Smooth muscle cell (in vitro differentiated cells): ENCODE measurements around the gene OSBPL6. TPM values are rescaled to one million over a fixed set of nuclear protein-coding genes. Genes with fewer than 3 reads are reported as not detected.
"Not testable (repeated sequence)": the region's sequence is repeated elsewhere in the genome, so short reads cannot be mapped to it uniquely, and the experiment has no call there.

Source experiments
- DNase-seq: peaks from one replicate; lab custom pipeline; 2025; ENCODE audit not compliant: unreplicated experiment; lab: John Stamatoyannopoulos, UW
- H2AFZ ChIP-seq: fragments of 200-600 bp; sonication (generic); 2 replicates; pipeline ENCODE4 v1.6.0; 2016; ENCODE audit warnings: antibody characterized with exemption, low read depth, mild to moderate bottlenecking
- H3F3A ChIP-seq: fragments of 200-600 bp; sonication (generic); 2 replicates; pipeline ENCODE4 v1.6.0; 2017; ENCODE audit warnings: antibody characterized with exemption, low read depth
- H3K27ac ChIP-seq: fragments of 200-600 bp; sonication (generic); 2 replicates; pipeline ENCODE4 v1.5.1; 2016; ENCODE audit warnings: low read depth, mild to moderate bottlenecking
- H3K27me3 ChIP-seq: fragments of 200-600 bp; sonication (generic); 2 replicates; pipeline ENCODE4 v1.6.1; 2016; ENCODE audit warnings: low read depth, mild to moderate bottlenecking
- H3K36me3 ChIP-seq: fragments of 200-600 bp; sonication (generic); 2 replicates; pipeline ENCODE4 v1.5.1; 2016; ENCODE audit warnings: low read depth
- H3K4me1 ChIP-seq: fragments of 200-600 bp; sonication (generic); 2 replicates; pipeline ENCODE4 v1.5.1; 2016; ENCODE audit warnings: low read depth
- H3K4me2 ChIP-seq: fragments of 200-600 bp; sonication (generic); 2 replicates; pipeline ENCODE4 v1.6.0; 2016; ENCODE audit warnings: mild to moderate bottlenecking
- H3K4me3 ChIP-seq: fragments of 200-600 bp; sonication (generic); 2 replicates; pipeline ENCODE4 v1.5.1; 2016; ENCODE audit warnings: mild to moderate bottlenecking
- H3K79me2 ChIP-seq: fragments of 200-600 bp; sonication (generic); 2 replicates; pipeline ENCODE4 v1.6.0; 2016; ENCODE audit warnings: low read depth, mild to moderate bottlenecking
- H3K9ac ChIP-seq: fragments of 200-600 bp; sonication (generic); 2 replicates; pipeline ENCODE4 v1.6.0; 2016; ENCODE audit warnings: low read depth
- H3K9me3 ChIP-seq: fragments of 200-600 bp; sonication (generic); replicated peaks from 2 replicates; pipeline ENCODE4 v1.5.1; 2016; ENCODE audit warnings: low read depth
- H4K20me1 ChIP-seq: fragments of 200-600 bp; sonication (generic); 2 replicates; pipeline ENCODE4 v1.6.0; 2016; ENCODE audit warnings: low read depth
- WGBS: methylation state at CpG from one replicate; pipeline ENCODE4 v1.1.7; 2016; ENCODE audit warnings: low lambda C conversion rate; 5-methylcytosine and 5-hydroxymethylcytosine counted together
- polyA plus RNA-seq: library from polyadenylated mRNA; unstranded; fragments of >200 nt; fragmentation: Nextera tagmentation; extraction: Ambion mirVana; gene quantifications from 2 replicates; pipeline ENCODE4 v1.2.1, GENCODE V29; 2016
- total RNA-seq: library from RNA; depleted of rRNA; stranded (reverse); fragments of >200 nt; gene quantifications from 2 replicates; pipeline ENCODE4 v1.2.3, GENCODE V29; 2014
- TF ChIP-seq, protein P1 (sequence below): fragments of 200-600 bp; sonication (generic); IDR thresholded peaks from 2 replicates; pipeline ENCODE4 v1.5.1; 2017; ENCODE audit warnings: borderline replicate concordance, mild to moderate bottlenecking, antibody characterized with exemption; ENCODE audit not compliant: insufficient read depth, poor library complexity, severe bottlenecking

OSBPL6 gene
- total and polyA plus RNA-seq, 2 experiments from 2014 or later: 7.4 to 7.6 TPM

DNA sequence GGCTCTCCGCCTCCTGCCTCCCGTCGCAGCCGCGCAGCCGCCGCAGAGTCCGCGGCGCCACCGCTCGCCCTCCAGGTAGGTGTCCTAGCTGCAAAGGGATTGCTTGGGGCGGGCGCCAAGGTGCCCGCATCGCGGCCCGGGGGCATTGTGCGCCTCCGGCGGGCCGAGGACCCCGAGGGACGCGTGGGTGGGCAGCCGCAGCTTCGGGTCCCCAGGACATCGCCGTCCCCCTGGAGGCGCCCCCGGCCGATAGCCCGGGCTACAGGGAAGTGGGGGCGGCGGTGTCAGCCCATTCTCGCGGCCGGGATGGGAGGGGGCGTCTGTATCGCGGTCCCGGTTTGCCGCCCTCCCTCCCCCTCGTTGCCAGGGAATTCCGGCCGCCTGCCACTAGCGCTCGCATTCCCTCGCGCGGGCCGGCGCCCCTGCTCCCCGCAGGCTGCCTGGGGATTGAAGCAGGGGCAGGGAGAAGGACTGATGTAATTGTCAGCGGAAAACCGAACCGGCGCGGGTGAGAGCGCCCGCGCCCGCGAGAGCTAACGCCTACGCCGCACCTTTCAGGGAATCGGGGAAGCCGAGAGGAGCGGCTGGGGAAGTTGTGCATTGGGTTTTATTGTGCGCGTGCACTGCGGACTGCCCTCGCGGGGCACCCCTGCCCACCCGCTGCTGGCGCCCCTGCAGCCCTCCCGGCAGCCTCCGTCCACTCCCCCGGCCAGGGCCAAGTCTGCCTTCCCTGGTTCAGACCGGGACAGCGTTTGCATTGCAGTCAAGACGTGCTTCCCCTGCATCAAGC, 483 bp downstream of the OSBPL6 start:
- Histone ChIP-seq H3K9me3 (no peaks in the 10 kb centered on the region), H3K9ac (peak overlapping the region; percentile 63), H3F3A (peaks cover 10% of the 10 kb centered on the region), H3K4me1 (peaks cover 10% of the 10 kb centered on the region), H4K20me1 (no peaks in the 10 kb centered on the region), H3K27ac (peak overlapping the region; percentile 8), H3K27me3 (no peaks in the 10 kb centered on the region), H3K36me3 (no peaks in the 10 kb centered on the region), H3K4me3 (peak overlapping the region; percentile 92), H2AFZ (peak overlapping the region; percentile 97), H3K79me2 (peaks cover 5% of the 10 kb centered on the region), H3K4me2 (peak overlapping the region; percentile 99)
- TF ChIP-seq, protein P1, sequence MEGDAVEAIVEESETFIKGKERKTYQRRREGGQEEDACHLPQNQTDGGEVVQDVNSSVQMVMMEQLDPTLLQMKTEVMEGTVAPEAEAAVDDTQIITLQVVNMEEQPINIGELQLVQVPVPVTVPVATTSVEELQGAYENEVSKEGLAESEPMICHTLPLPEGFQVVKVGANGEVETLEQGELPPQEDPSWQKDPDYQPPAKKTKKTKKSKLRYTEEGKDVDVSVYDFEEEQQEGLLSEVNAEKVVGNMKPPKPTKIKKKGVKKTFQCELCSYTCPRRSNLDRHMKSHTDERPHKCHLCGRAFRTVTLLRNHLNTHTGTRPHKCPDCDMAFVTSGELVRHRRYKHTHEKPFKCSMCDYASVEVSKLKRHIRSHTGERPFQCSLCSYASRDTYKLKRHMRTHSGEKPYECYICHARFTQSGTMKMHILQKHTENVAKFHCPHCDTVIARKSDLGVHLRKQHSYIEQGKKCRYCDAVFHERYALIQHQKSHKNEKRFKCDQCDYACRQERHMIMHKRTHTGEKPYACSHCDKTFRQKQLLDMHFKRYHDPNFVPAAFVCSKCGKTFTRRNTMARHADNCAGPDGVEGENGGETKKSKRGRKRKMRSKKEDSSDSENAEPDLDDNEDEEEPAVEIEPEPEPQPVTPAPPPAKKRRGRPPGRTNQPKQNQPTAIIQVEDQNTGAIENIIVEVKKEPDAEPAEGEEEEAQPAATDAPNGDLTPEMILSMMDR: no peak
- under 1% methylated on average over 62 of the region's 83 CpGs for WGBS
- peak; percentile 22 for DNase-seq

DNA sequence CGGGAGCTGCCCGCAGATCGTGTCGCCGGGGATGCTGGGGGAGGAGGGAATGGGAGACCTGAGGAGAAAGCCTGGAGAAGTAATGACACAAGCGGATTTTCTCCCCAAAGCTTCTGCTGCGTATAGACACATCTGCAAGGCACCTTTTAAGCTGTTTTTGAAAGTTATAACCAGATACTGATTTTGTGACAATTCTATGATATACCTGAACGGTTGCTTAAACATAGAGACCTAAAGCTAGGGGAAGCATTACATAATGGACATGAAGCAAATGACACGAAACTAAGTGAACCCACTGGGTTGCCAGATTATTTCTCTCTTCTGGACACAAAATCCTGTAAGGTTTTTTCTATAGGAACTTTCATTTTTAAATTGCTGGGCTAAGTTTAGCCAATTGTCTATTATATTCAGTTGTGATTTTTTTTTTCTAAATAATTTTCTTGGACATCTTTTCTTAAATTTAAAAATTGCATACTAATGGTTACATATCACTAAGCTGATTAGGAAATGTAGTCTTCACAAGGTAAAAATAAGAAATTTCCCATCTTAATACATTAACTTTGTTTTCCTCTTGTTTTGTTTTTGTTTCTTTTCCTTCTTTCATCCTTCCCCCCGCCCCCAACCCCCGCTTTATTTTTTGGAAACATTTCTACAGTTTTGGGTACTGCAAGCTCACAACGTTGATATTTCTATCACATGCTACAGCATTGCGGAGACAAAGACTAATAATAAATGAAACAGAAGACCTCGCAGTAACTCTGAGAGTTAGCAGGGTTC, 1.3 kb downstream of the OSBPL6 start:
- Histone ChIP-seq H3K4me1 (peaks cover 10% of the 10 kb centered on the region), H3K79me2 (peaks cover 5% of the 10 kb centered on the region), H3K27ac (no peak overlapping the region), H3K36me3 (no peaks in the 10 kb centered on the region), H3K4me3 (peak overlapping the region; percentile 92), H3K9me3 (no peaks in the 10 kb centered on the region), H3K9ac (no peak overlapping the region), H3F3A (peaks cover 10% of the 10 kb centered on the region), H3K27me3 (no peaks in the 10 kb centered on the region), H3K4me2 (peak overlapping the region; percentile 99), H4K20me1 (no peaks in the 10 kb centered on the region), H2AFZ (peak overlapping the region; percentile 97)
- no peak for DNase-seq
- 18% methylated on average over 14 of the region's 14 CpGs for WGBS
- TF ChIP-seq, protein P1: no peak

DNA sequence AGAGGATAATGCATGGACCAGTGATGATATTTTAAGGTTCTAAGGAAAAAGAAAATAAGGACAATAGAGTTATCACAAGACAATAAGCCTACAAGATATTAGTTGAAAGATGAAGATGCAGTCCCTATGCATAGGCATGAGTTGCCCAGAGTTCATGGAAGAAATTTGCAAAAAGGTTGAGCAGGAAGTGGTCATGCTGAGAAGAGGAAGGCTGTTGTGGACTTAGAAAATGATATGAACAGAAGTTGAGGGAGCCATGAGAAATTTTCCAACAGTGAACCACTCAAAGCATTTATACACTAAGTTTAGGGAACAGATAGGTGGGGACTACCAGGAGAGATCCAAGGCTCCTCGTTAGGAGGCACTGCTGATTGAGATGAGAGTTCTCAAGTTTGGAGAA, 3.5 kb downstream of the OSBPL6 start:
- no peaks in the 10 kb centered on the region for H4K20me1 ChIP-seq
- H3K27ac ChIP-seq: no peak overlapping the region
- 93% methylated on average over 1 of the region's 1 CpG for WGBS
- H3K9ac ChIP-seq: no peak overlapping the region
- peaks cover 10% of the 10 kb centered on the region for H3K4me1 ChIP-seq
- no peak for DNase-seq
- peaks cover 3% of the 10 kb centered on the region for H3F3A ChIP-seq
- no peak overlapping the region for H2AFZ ChIP-seq
- no peaks in the 10 kb centered on the region for H3K9me3 ChIP-seq
- H3K4me3 ChIP-seq: no peak overlapping the region
- TF ChIP-seq, protein P1: no peak
- peaks cover 5% of the 10 kb centered on the region for H3K79me2 ChIP-seq
- H3K27me3 ChIP-seq: no peaks in the 10 kb centered on the region
- H3K36me3 ChIP-seq: no peaks in the 10 kb centered on the region
- H3K4me2 ChIP-seq: no peak overlapping the region

DNA sequence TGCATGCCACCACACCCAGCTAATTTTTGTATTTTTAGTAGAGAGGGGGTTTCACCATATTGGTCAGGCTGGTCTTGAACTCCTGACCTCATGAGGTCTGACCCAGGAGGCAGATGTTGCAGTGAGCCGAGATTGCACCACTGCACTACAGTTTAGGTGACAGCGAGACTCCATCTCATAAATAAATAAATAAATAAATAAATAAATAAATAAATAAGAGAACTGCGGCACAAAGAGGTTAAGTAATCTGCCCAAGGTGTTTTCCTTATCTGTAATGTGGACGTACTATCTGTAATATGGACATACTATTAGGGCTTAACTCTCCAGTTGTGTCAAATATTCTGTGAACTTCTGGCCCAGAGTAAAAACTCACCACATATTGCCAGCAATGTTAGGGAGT, 4.1 kb downstream of the OSBPL6 start:
- not testable (repeated sequence) for H3K4me3 ChIP-seq, H3K27me3 ChIP-seq, H3K79me2 ChIP-seq, H3F3A ChIP-seq, H3K9me3 ChIP-seq, H4K20me1 ChIP-seq, DNase-seq, H3K4me2 ChIP-seq, H2AFZ ChIP-seq, H3K9ac ChIP-seq, H3K27ac ChIP-seq, H3K36me3 ChIP-seq
- WGBS: 96% methylated on average over 4 of the region's 4 CpGs
- H3K4me1 ChIP-seq: peaks cover 10% of the 10 kb centered on the region
